HCT116 (cell line): ENCODE data around the gene PIM3. TPM values are rescaled to one million over a fixed set of nuclear protein-coding genes. Genes with fewer than 3 reads are reported as not detected.

Experiments
- ATAC-seq: fragments of 200-7000 bp; cut with Tn5 transposase; 2 replicates; pipeline ENCODE4 v1.9.1; 2020; ENCODE audit warnings: mild to moderate bottlenecking, moderate library complexity
- BruUV-seq: library from RNA; stranded (reverse); fragments of 400-500 nt; replicated peaks from 2 replicates; lab custom pipeline; 2021; lab: Mats Ljungman, UMichigan
- CTCF ChIA-PET: fragments of 300-600 bp; sonication (Branson Sonifier 250); formaldehyde crosslinking; loops from one replicate; lab custom pipeline; 2021; ENCODE audit warnings: antibody characterized with exemption; lab: Charles Lee
- POLR2A ChIA-PET: fragments of 300-600, 350-600 bp; sonication (Branson Sonifier 250); formaldehyde crosslinking; loops from one replicate; lab custom pipeline; 2021; ENCODE audit warnings: antibody characterized with exemption; lab: Charles Lee
- RAD21 ChIA-PET, 2 experiments: fragments of 300-600 bp; sonication (Branson Sonifier 250); formaldehyde crosslinking; loops; one replicate each; lab custom pipeline; 2023; ENCODE audit warnings: low total read pairs in 2 of 2; ENCODE audit not compliant: uncharacterized antibody in 2 of 2, unreplicated experiment in 2 of 2, low non-redundant PET in 1 of 2; lab: Charles Lee
- DNase-seq: peaks from one replicate; pipeline ENCODE4 v3.0.0-alpha.2; 2010; ENCODE audit warnings: low read depth, low spot score
- H2AFZ ChIP-seq: fragments of 200-600 bp; shearing (Covaris generic), sonication (generic); 2 replicates; pipeline ENCODE4 v1.6.1; 2017; ENCODE audit warnings: low read depth, mixed run types, mixed read lengths, antibody characterized with exemption, low read length; ENCODE audit not compliant: poor library complexity, severe bottlenecking
- H3K27ac ChIP-seq: 2 replicates; pipeline ENCODE4 v1.5.1; 2012; ENCODE audit warnings: low read depth, low read length
- H3K27me3 ChIP-seq: fragments of 200-600 bp; sonication (generic); 2 replicates; pipeline ENCODE4 v1.6.1; 2016; ENCODE audit warnings: mixed run types, low read length, mixed read lengths; ENCODE audit not compliant: insufficient read depth
- H3K36me3 ChIP-seq, 2 experiments: fragments of 200-500 bp in 1 of 2; fragments of 200-600 bp in 1 of 2; sonication (Bioruptor generic) in 1 of 2; sonication (generic) in 1 of 2; 2 replicates each; pipeline versions ENCODE4 v1.5.1 to v1.6.1; 2014 to 2016; ENCODE audit warnings: low read length in 2 of 2, inconsistent platforms in 1 of 2, mixed read lengths in 1 of 2, mixed run types in 1 of 2; ENCODE audit not compliant: insufficient read depth in 2 of 2, control insufficient read depth in 1 of 2
- H3K4me1 ChIP-seq, 2 experiments: fragments of 200-600 bp in 1 of 2; sonication (generic) in 1 of 2; 2 replicates each; pipeline versions ENCODE4 v1.5.1 to v1.6.1; 2012 to 2017; ENCODE audit warnings: low read length in 2 of 2, inconsistent platforms in 1 of 2, mild to moderate bottlenecking in 1 of 2, mixed read lengths in 1 of 2, mixed run types in 1 of 2, moderate library complexity in 1 of 2; ENCODE audit not compliant: insufficient read depth in 2 of 2, control insufficient read depth in 1 of 2
- H3K4me2 ChIP-seq: fragments of 200-600 bp; sonication (generic); 2 replicates; pipeline ENCODE4 v1.6.1; 2017; ENCODE audit warnings: mixed run types, low read length, mixed read lengths
- H3K4me3 ChIP-seq, 2 experiments: fragments of 200-600 bp in 1 of 2; sonication (generic) in 1 of 2; replicated peaks in 1 of 2; 2 replicates each; pipeline ENCODE4 v1.5.1; 2011 to 2016; ENCODE audit warnings: low read length in 2 of 2, control low read depth in 1 of 2, low read depth in 1 of 2, mild to moderate bottlenecking in 1 of 2, mixed read lengths in 1 of 2, mixed run types in 1 of 2
- H3K79me2 ChIP-seq: fragments of 200-600 bp; sonication (generic); 2 replicates; pipeline ENCODE4 v1.6.1; 2017; ENCODE audit warnings: mild to moderate bottlenecking, mixed run types, low read length, moderate library complexity, mixed read lengths; ENCODE audit not compliant: insufficient read depth
- H3K9ac ChIP-seq: fragments of 200-600 bp; sonication (generic); 2 replicates; pipeline ENCODE4 v1.6.1; 2016; ENCODE audit warnings: low read length, mixed read lengths
- H3K9me2 ChIP-seq: fragments of 200-600 bp; sonication (generic), shearing (Covaris generic); 2 replicates; pipeline ENCODE4 v1.6.1; 2017; ENCODE audit warnings: mixed run types, mild to moderate bottlenecking, moderate library complexity; ENCODE audit not compliant: insufficient read depth
- H3K9me3 ChIP-seq, 2 experiments: fragments of 200-500 bp in 1 of 2; fragments of 200-600 bp in 1 of 2; sonication (Bioruptor generic) in 1 of 2; sonication (generic) in 1 of 2; 2 replicates each; pipeline ENCODE4 v1.6.1; 2014 to 2017; ENCODE audit warnings: low read length in 2 of 2, mixed read lengths in 2 of 2, inconsistent platforms in 1 of 2, low read depth in 1 of 2, mild to moderate bottlenecking in 1 of 2, mixed run types in 1 of 2, moderate library complexity in 1 of 2; ENCODE audit not compliant: control insufficient read depth in 1 of 2, insufficient read depth in 1 of 2
- H4K20me1 ChIP-seq: fragments of 200-600 bp; sonication (generic), shearing (Covaris generic); 2 replicates; pipeline ENCODE4 v1.6.1; 2017; ENCODE audit warnings: mixed run types, mild to moderate bottlenecking, moderate library complexity; ENCODE audit not compliant: insufficient read depth
- CBX3 ChIP-seq: IDR thresholded peaks from 2 replicates; pipeline ENCODE4 v1.6.1; 2012; ENCODE audit warnings: low read depth
- CEBPB ChIP-seq: IDR thresholded peaks from 2 replicates; pipeline ENCODE4 v1.6.1; 2012; ENCODE audit warnings: low read depth
- EGR1 ChIP-seq: IDR thresholded peaks from 2 replicates; pipeline ENCODE4 v1.6.1; 2012; ENCODE audit warnings: low read depth
- EZH2phosphoT487 ChIP-seq: fragments of 200-600 bp; IDR thresholded peaks from 2 replicates; pipeline ENCODE4 v1.6.1; 2018; ENCODE audit warnings: antibody characterized with exemption, borderline replicate concordance
- FOSL1 ChIP-seq: IDR thresholded peaks from 2 replicates; pipeline ENCODE4 v1.6.1; 2012; ENCODE audit warnings: low read depth
- JUND ChIP-seq: IDR thresholded peaks from 2 replicates; pipeline ENCODE4 v1.6.1; 2012
- POLR2A ChIP-seq: IDR thresholded peaks from 2 replicates; pipeline ENCODE4 v1.7.0; 2011; ENCODE audit warnings: borderline replicate concordance; ENCODE audit not compliant: insufficient read depth, insufficient read length; ENCODE audit errors: extremely low read depth
- POLR2AphosphoS5 ChIP-seq: IDR thresholded peaks from 2 replicates; pipeline ENCODE4 v1.6.1; 2011; ENCODE audit warnings: mild to moderate bottlenecking, low read depth, low read length, moderate library complexity
- REST ChIP-seq: IDR thresholded peaks from 2 replicates; pipeline ENCODE4 v1.6.1; 2012; ENCODE audit warnings: low read depth
- SRF ChIP-seq: IDR thresholded peaks from 2 replicates; pipeline ENCODE4 v1.6.1; 2012; ENCODE audit warnings: low read depth
- TCF7L2 ChIP-seq: IDR thresholded peaks from 2 replicates; pipeline ENCODE4 v1.7.0; 2011; ENCODE audit warnings: borderline replicate concordance, inconsistent platforms; ENCODE audit not compliant: insufficient read depth, insufficient read length; ENCODE audit errors: extremely low read depth
- ZFX ChIP-seq: fragments of 450-650 bp; IDR thresholded peaks from 2 replicates; pipeline ENCODE4 v1.6.1; 2017
- ZNF274 ChIP-seq: fragments of 200-500 bp; sonication (Bioruptor generic); IDR thresholded peaks from 2 replicates; pipeline ENCODE4 v1.6.1; 2014; ENCODE audit warnings: mild to moderate bottlenecking, low read depth, low read length, inconsistent platforms
- intact Hi-C: fragments of 100-400 bp; cut with micrococcal nuclease; formaldehyde crosslinking; loops from 2 replicates; pipeline ENCODE4 v1.10.0; 2022
- total RNA-seq: library from RNA; stranded (reverse); gene quantifications from one replicate; pipeline ENCODE4 v1.2.1, GENCODE V29; 2021; ENCODE audit not compliant: unreplicated experiment
- TF ChIP-seq, protein P1 (sequence below): IDR thresholded peaks from 2 replicates; pipeline ENCODE4 v1.6.1; 2012
- TF ChIP-seq, protein P2 (sequence below), 3 experiments: fragments of 200-600 bp in 1 of 3; sonication (generic) in 1 of 3; IDR thresholded peaks in 2 of 3; conservative IDR thresholded peaks in 1 of 3; 2 replicates each; pipeline ENCODE4 v1.5.1; 2012 to 2017; ENCODE audit warnings: low read depth in 2 of 3, low read length in 2 of 3, antibody characterized with exemption in 1 of 3, borderline replicate concordance in 1 of 3, control low read depth in 1 of 3, mild to moderate bottlenecking in 1 of 3, mixed read lengths in 1 of 3, mixed run types in 1 of 3, moderate library complexity in 1 of 3; ENCODE audit not compliant: insufficient read depth in 1 of 3

PIM3 gene
- total RNA-seq, 1 experiment from 2014 or later: 116 TPM

- Histone ChIP-seq H3K9me2 (no peaks in the 10 kb centered on the region), H3K9me3 (no peaks in the 10 kb centered on the region), H3K36me3 (no peaks in the 10 kb centered on the region), H2AFZ (no peak overlapping the region), H3K79me2 (peaks cover 14% of the 10 kb centered on the region; the same call in 1 of the 2 replicates), H4K20me1 (no peaks in the 10 kb centered on the region), H3K27ac (no peak overlapping the region), H3K27me3 (no peaks in the 10 kb centered on the region), H3K4me3 (no peak overlapping the region), H3K9ac (no peak overlapping the region), H3K4me2 (no peak overlapping the region), H3K4me1 (peaks cover 6 to 12% of the 10 kb centered on the region in 2 experiments; a peak in 3 of 4 replicates)
- intact Hi-C loops: no loop called here
- TF ChIP-seq TCF7L2: no peak
- TF ChIP-seq ZFX: no peak
- TF ChIP-seq POLR2AphosphoS5: no peak
- no peak for TF ChIP-seq POLR2A
- TF ChIP-seq, protein P1, sequence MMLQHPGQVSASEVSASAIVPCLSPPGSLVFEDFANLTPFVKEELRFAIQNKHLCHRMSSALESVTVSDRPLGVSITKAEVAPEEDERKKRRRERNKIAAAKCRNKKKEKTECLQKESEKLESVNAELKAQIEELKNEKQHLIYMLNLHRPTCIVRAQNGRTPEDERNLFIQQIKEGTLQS: no peak
- no peak for TF ChIP-seq SRF
- no peak for TF ChIP-seq EZH2phosphoT487
- no peak for TF ChIP-seq EGR1
- no peak for TF ChIP-seq CBX3
- no peak for TF ChIP-seq CEBPB
- TF ChIP-seq FOSL1: no peak
- no peak for TF ChIP-seq ZNF274
- no peak for TF ChIP-seq JUND
- TF ChIP-seq, protein P2, sequence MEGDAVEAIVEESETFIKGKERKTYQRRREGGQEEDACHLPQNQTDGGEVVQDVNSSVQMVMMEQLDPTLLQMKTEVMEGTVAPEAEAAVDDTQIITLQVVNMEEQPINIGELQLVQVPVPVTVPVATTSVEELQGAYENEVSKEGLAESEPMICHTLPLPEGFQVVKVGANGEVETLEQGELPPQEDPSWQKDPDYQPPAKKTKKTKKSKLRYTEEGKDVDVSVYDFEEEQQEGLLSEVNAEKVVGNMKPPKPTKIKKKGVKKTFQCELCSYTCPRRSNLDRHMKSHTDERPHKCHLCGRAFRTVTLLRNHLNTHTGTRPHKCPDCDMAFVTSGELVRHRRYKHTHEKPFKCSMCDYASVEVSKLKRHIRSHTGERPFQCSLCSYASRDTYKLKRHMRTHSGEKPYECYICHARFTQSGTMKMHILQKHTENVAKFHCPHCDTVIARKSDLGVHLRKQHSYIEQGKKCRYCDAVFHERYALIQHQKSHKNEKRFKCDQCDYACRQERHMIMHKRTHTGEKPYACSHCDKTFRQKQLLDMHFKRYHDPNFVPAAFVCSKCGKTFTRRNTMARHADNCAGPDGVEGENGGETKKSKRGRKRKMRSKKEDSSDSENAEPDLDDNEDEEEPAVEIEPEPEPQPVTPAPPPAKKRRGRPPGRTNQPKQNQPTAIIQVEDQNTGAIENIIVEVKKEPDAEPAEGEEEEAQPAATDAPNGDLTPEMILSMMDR (IDR thresholded peaks at IDR 0.05 in 2 of 3, conservative IDR thresholded peaks at IDR 0.05 in 1 of 3; ENCODE audit: borderline replicate concordance in 1 of 3, insufficient read depth in 1 of 3, low read depth in 2 of 3, low read length in 2 of 3): no peak
- no peak for TF ChIP-seq REST
- RAD21 ChIA-PET: no interaction called here
- DNase-seq: no peak
- no TSS peak for BruUV-seq
- CTCF ChIA-PET: no interaction called here
- POLR2A ChIA-PET: no interaction called here
- ATAC-seq: no peak
These were observed 46.3 kb upstream of the PIM3 start for GRCh38 chr22:49914256-49914655.
